ENCODE measurements around the gene CENATAC. TPM values are rescaled to one million over a fixed set of nuclear protein-coding genes. Genes with fewer than 3 reads are reported as not detected.
"Not testable (repeated sequence)": the region's sequence is repeated elsewhere in the genome, so short reads cannot be mapped to it uniquely, and the experiment has no call there.

The CENATAC gene
- total RNA-seq: 62.5 and 66.6 TPM in 2 replicates

GRCh38 chr11:118997627-118998387, at the start of gene CENATAC:
Gene CENATAC (plus strand): TSS chr11:118998138. CDS start chr11:118998198, 60 bp downstream.
- intact Hi-C loops (cut with micrococcal nuclease): loop anchor here (1.0 to 5.0 kb wide), 13 partner anchors 20 to 426 kb away; partner anchors contain the start of genes ARCN1, DPAGT1, HINFP and HYOU1

DNA sequence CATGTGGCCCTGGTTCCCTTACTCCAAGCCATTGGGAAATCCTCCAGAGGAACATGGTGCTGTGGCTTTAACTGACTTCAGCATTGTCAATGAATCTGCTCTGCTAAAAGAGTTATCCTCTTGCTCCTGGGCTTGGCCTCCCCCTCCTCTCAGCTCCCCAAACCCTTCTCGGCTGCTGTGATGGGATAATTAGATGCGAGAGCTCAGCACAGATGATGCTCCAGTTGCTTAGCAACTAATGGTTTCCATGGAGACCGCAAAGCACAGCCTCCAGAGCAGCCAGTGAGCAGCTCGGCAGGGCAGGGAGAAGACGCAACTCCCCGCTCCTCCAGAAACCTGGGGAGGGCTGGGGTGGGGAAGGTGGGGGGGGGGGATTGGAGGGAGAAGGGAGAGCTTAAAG, 44.7 kb upstream of the CENATAC start:
- intact Hi-C loops (cut with micrococcal nuclease): no loop called here

GRCh38 chr11:118953976-118954375, 44.0 kb upstream of the CENATAC start:
- intact Hi-C loops (cut with micrococcal nuclease): not testable (repeated sequence)

GRCh38 chr11:118956094-118956846, 41.7 kb upstream of the CENATAC start, which contains the start of gene UPK2:
Gene UPK2 (plus strand): TSS chr11:118956298. CDS start chr11:118956351, 53 bp downstream.
- intact Hi-C loops (cut with micrococcal nuclease): loop anchor here (1.0 kb wide), 6 partner anchors 26 to 361 kb away; no protein-coding TSS in a partner anchor

GRCh38 chr11:118956847-118957469, 41.0 kb upstream of the CENATAC start:
- intact Hi-C loops (cut with micrococcal nuclease): loop anchor here (1.0 kb wide), 6 partner anchors 27 to 362 kb away; no protein-coding TSS in a partner anchor

GRCh38 chr11:118957549-118957948, 40.4 kb upstream of the CENATAC start:
- intact Hi-C loops (cut with micrococcal nuclease): no loop called here

DNA sequence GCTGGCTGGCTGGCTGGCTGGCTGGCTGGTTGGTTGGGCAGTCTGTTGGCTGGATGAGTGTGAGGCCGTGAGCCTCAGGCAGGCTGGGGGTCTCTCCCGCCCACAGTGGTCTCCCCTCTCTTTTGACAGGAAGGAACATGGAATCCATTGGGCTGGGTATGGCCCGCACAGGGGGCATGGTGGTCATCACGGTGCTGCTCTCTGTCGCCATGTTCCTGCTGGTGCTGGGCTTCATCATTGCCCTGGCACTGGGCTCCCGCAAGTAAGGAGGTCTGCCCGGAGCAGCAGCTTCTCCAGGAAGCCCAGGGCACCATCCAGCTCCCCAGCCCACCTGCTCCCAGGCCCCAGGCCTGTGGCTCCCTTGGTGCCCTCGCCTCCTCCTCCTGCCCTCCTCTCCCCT, 40.0 kb upstream of the CENATAC start:
- intact Hi-C loops (cut with micrococcal nuclease): no loop called here

DNA sequence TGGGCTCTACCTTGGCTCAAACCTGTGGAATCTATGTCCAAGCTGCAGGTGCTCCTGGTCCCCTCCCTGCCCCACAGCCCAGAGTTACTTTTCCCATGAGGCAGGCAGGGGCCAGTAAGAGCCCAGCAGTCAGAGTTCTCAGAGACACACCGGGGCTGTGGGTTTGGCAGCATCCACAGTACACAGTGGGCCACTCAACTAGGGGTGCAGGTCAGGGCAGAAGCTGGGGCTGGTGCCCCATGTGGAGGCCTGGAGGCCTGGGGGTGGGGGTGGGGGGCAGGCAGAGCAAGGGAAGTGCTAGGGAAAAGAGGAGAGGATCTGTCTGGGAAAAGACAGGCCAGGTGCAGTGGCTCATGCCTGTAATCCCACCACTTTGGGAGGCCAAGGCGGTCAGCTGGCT, 39.4 kb upstream of the CENATAC start:
- intact Hi-C loops (cut with micrococcal nuclease): no loop called here

- intact Hi-C loops (cut with micrococcal nuclease): no loop called here
Measured at GRCh38 chr11:118961189-118961588, 36.7 kb upstream of the CENATAC start.

- intact Hi-C loops (cut with micrococcal nuclease): no loop called here
Measured at GRCh38 chr11:118961591-118961990, 36.3 kb upstream of the CENATAC start.

GRCh38 chr11:118969508-118969907, 28.4 kb upstream of the CENATAC start:
- intact Hi-C loops (cut with micrococcal nuclease): not testable (repeated sequence)

DNA sequence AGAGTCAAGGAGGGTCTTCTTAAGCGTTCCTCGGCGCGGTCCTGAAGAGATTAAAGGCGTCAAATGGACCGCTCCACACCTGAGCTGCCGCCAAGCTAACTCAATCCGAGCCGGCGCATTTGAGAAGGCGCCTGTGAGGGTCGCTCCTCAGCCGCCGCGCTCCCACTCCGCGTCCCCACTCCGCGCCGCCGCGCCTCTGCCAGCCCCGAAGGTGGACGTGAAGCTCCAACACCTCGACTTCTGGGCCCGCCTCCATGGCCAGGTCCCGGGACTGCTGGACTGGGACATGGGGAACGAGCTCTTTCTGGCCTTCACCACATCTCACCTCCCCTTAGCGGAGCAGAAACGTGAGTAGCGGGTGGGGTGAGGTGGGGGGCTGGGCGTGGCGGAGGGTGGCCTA, 26.3 kb upstream of the CENATAC start, which contains the start of gene FOXR1:
FOXR1 (plus strand) TSS at position 116 of the 400 bp plus-strand sequence; CDS start at position 287, 171 bp downstream.
- intact Hi-C loops (cut with micrococcal nuclease): no loop called here

DNA sequence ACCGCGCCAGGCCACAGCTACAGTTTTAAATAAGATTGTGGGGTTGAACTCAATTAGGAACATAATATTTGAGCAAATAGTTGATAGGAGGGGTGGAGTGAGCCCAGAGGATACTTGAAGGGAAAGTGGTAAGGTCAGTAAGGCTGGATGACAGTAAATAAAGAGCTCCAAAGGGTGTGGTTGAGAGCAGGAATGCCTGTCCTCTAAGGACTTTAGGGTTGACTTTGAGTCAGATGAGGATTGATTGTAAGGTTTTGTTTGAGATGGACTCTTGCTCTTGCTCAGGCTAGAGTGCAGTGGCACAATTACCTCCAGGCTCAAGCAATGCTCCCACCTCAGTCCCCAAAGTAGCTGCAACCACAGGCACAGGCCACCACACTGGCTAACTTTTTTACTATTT, 24.0 kb upstream of the CENATAC start:
- intact Hi-C loops (cut with micrococcal nuclease): no loop called here

- intact Hi-C loops (cut with micrococcal nuclease): no loop called here
Measured at GRCh38 chr11:118975771-118976709, 21.9 kb upstream of the CENATAC start.

DNA sequence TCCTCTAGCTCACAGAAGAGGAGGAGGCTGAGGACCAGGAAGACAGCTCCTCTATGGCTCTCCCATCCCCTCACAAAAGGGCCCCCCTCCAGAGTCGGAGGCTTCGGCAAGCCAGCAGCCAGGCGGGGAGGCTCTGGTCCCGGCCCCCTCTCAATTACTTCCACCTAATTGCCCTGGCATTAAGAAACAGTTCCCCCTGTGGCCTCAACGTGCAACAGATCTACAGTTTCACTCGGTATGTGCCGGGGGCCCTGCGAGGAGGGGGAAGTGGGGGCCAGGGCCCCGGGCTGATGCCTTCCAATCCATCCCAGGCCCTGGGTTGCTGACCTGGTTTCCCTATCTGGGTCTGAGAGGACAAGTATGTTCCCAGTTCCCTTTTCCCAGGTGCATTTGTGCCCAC, 18.5 kb upstream of the CENATAC start:
- intact Hi-C loops (cut with micrococcal nuclease): no loop called here

- intact Hi-C loops (cut with micrococcal nuclease): no loop called here
Measured at GRCh38 chr11:118980191-118980881, 17.6 kb upstream of the CENATAC start.

DNA sequence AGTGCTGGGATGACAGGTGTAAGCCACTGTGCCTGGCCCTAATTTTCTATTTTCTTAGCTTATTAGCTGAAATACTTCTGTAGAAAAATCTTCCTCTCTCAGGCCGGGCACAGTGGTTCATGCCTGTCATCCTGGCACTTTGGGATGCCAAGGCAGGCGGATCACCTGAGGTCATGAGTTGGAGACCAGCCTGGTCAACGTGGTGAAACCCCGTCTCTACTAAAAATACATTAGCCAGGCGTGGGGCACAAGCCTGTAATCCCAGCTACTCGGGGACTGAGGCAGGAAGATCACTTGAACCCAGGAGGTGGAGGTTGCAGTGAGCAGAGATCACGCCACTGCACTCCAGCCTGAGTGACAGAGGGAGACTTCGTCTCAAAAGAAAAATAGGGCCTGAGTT, 13.6 kb upstream of the CENATAC start:
- intact Hi-C loops (cut with micrococcal nuclease): not testable (repeated sequence)

DNA sequence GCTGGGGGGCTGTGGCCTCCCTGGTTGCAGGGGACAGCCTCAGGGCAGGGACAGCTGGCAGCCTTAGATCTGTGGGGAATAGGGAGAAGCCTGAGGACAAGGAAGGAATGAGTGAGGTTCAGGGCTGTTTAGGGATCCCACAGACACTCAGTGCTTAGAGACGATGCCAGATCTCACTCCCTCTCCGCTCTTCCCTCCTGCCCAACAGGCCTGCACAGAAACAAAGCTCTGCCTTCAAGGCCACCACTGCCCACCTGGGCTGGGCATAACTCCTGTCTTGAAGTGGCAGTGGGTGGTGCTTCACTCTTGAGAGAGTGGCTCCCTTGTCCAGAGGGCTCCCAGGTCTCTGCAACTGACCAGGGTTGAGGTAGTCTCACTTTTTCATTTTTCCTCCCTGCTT, 13.1 kb upstream of the CENATAC start:
- intact Hi-C loops (cut with micrococcal nuclease): no loop called here

- intact Hi-C loops (cut with micrococcal nuclease): no loop called here
Measured at GRCh38 chr11:118988280-118988679, 9.7 kb upstream of the CENATAC start.

DNA sequence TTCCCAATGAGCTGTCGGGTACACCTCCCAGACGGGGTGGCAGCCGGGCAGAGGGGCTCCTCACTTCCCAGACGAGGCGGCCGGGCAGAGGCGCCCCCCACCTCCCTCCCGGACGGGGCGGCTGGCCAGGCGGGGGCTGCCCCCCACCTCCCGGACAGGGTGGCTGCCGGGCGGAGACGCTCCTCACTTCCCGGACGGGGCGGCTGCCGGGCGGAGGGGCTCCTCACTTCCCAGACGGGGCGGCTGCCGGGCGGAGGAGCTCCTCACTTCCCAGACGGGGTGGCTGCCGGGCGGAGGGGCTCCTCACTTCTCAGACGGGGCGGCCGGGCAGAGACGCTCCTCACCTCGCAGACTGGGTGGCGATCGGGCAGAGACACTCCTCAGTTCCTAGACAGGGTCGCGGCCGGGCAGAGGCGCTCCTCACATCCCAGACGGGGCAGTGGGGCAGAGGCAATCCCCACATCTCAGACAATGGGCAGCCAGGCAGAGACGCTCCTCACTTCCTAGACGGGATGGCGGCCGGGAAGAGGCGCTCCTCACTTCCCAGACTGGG, 6.4 kb upstream of the CENATAC start:
- intact Hi-C loops (cut with micrococcal nuclease): not testable (repeated sequence)
